GM03348 (cell line): Measurements from ENCODE around the gene PRDX5.
A peak's percentile ranks its signal among the peaks of the same experiment; 100 is the strongest.
"Not testable (repeated sequence)": the region's sequence is repeated elsewhere in the genome, so short reads cannot be mapped to it uniquely, and the experiment has no call there.

Experiments used
- DNase-seq: peaks from one replicate; pipeline ENCODE4 v3.0.0; 2012; ENCODE audit warnings: low spot score

Gene PRDX5

GRCh38 chr11:64305691-64306562 is 12.0 kb upstream of the PRDX5 start:
- peak; percentile 32 for DNase-seq

GRCh38 chr11:64306563-64306875 is 11.4 kb upstream of the PRDX5 start:
- no peak for DNase-seq

GRCh38 chr11:64306876-64307622 is 10.9 kb upstream of the PRDX5 start:
- DNase-seq: no peak

GRCh38 chr11:64307795-64308194 is 10.1 kb upstream of the PRDX5 start:
- not testable (repeated sequence) for DNase-seq

- no peak for DNase-seq
These were observed 5.0 kb upstream of the PRDX5 start for GRCh38 chr11:64312947-64313346.

DNA sequence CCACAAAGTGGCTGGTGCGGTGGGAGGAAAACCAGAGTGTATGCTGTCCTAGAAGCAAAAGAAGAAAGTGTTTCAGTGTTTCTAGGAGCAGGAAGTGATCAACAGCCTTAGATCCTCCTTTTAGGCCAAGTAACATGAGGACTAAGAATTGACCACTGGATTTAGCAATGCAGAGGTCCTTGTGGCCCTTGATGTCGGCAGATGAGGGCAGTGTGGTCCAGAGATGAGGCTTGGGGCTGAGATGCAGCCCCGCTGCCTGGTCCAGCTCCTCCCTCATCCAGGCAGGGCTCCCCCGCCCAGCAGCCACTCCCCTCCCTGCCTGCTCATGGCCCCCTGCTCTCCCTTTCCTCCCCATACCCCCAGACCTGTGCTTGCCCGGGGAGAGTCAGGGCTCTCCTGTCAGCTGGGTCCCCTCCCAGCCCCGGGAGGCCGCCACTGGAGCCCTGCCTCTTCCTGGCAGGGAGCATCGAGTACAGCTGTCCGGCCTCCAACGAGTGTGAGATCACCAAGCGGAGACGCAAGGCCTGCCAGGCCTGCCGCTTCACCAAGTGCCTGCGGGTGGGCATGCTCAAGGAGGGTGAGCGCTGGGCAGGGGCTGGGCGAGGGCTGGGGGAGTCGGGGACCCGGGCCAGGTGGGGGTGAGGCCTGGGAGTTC is 4.3 kb upstream of the PRDX5 start:
- peak; percentile 57 for DNase-seq

GRCh38 chr11:64314146-64314804 is 3.6 kb upstream of the PRDX5 start:
- DNase-seq: no peak

DNA sequence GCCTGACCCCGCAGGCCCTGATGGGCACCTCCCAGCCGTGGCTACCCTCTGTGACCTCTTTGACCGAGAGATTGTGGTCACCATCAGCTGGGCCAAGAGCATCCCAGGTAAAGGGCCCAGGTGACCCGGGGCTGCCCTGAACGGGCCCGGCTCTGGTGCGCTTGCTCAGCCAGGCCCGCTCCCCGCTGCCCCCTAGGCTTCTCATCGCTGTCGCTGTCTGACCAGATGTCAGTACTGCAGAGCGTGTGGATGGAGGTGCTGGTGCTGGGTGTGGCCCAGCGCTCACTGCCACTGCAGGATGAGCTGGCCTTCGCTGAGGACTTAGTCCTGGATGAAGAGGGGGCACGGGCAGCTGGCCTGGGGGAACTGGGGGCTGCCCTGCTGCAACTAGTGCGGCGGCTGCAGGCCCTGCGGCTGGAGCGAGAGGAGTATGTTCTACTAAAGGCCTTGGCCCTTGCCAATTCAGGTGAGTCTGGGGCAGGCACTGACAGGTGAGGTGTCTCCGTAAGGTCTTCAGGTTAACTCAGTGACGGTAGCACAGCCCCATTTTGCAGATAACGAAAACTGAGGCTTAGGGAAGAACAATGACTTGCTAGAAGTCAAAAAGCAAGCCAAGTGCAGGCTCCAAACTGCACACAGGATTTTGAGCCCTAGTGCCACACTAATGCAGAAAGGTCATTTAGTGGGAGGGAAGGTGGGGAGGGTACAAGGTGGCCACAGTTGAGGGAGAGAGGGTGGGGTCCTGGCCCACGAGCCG is 2.9 kb upstream of the PRDX5 start:
- DNase-seq: no peak

- DNase-seq: not testable (repeated sequence)
These were observed 2.0 kb upstream of the PRDX5 start for GRCh38 chr11:64315667-64316526.

DNA sequence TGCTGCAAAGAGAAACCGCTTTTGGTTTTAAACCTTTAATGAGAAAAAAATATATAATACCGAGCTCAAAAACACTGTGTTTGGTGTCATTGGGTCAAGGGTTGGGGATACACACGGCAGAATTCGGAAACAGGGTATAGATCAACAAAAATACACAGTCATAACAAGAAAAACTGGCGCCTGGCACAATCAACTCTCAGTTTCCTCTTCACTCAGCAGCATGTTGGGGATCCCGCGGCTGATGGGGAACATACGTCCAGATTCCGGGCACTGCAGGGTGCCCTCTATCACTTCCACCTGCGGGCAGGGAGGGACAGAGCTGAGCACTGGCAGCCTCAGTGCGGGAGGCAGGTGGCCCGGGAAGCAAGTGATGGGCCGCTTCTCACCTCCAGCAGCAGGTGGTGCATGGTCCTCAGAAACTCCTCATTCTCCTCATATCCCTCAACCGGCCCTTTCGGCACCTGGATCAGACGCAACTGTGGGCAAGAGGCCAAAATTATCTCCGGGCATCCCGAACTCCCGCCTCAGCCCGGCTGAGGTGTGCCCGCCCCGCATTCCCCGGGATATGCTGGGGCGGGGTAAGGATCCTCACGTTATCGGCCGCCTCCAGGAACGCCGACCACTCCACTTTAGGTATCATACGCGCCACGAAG is 1.1 kb upstream of the PRDX5 start:
- no peak for DNase-seq

- peak; percentile 92 for DNase-seq
These were observed 478 bp upstream of the PRDX5 start, which contains the start of gene TRMT112 for GRCh38 chr11:64317325-64317960. TSS of gene TRMT112 (minus strand) at chr11:64317559. CDS start at chr11:64317526, 33 bp downstream.

GRCh38 chr11:64318766-64319761 is 1.1 kb downstream of the PRDX5 start:
- no peak for DNase-seq

GRCh38 chr11:64320556-64320955 is 2.6 kb downstream of the PRDX5 start:
- no peak for DNase-seq

DNA sequence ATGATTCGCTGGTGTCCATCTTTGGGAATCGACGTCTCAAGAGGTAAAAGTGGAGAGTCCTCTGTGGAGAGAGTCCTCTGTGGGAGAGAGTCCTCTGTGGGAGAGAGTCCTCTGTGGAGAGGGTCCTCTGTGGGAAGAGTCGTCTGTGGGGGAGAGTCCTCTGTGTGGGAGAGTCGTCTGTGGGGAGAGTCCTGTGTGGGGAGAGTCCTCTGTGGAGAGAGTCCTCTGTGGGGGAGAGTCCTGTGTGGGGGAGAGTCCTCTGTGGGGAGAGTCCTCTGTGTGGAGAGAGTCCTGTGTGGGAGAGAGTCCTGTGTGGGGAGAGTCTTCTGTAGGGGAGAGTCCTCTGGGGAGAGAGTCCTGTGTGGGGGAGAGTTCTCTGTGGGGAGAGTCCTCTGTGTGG is 3.1 kb downstream of the PRDX5 start:
- DNase-seq: no peak

DNA sequence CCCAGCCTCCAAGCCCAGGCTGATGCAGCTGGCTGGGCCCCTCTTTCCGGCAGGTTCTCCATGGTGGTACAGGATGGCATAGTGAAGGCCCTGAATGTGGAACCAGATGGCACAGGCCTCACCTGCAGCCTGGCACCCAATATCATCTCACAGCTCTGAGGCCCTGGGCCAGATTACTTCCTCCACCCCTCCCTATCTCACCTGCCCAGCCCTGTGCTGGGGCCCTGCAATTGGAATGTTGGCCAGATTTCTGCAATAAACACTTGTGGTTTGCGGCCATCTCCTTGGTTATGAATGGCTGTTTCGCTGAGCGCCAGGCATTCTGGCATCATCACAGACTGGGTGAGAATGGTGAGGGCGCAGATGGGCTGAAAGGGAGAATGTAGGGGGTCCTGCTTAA is 3.6 kb downstream of the PRDX5 start:
- no peak for DNase-seq

DNA sequence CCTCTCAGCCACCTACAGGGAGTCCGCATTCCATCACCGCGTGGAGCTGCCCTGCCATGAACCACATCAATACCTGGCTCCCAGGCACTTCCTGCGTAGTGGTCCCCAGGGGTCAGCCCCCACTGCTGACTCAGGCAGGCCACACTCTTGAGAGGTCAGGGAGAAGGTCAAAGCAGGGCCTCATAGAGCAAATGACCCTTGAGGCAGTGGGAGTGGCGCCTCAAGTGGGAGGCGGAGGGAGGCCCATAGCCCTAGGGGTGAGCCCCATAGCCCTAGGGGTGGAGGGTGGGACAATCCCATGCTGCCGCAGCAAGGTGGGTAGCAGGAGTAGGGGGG is 5.0 kb downstream of the PRDX5 start:
- no peak for DNase-seq

GRCh38 chr11:64323373-64323772 is 5.5 kb downstream of the PRDX5 start:
- no peak for DNase-seq

GRCh38 chr11:64323984-64324383 is 6.1 kb downstream of the PRDX5 start:
- not testable (repeated sequence) for DNase-seq
